ENCODE results near the gene R3HDM2.
"Not testable (repeated sequence)": the region's sequence is repeated elsewhere in the genome, so short reads cannot be mapped to it uniquely, and the experiment has no call there.

The R3HDM2 gene

DNA sequence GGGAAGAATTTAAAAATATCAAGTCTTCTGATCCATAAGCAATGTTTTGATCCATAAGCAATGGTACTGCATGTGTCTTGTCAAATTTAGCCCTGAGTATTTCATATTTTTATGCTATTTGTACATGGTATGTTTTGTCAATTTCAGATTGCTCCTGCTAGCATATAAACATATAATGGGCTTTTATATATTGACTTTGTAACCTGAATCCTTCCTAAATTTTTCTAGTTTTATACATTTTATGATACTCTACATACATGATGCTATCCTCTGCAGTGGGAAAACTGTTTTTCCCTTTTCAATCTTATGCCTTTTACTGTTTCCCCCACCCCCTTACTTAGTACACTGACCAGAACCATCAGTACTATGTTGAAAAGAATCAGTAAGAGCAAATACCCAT is 75.1 kb downstream of the R3HDM2 start:
- Histone ChIP-seq H3K4me3 (no peak overlapping the region), H3K27ac (no peak overlapping the region)

DNA sequence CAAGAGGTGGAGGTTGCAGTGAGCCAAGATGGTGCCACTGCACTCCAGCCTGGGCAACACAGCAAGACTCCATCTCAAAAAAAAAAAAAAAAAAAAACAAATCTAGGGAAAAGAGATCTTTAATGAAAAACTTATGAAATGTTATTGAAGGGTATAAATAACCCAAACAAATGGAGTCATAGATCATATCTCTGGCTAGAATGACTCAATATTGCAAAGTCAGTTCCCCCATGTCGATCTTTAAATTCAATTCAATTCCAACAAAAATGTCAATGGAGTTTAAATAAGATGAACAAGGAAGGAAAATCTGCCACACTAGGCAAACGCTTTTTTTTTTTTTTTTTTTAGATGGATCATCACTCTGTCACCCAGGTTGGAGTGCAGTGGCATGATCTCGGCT is 78.7 kb downstream of the R3HDM2 start:
- H3K27ac ChIP-seq: no peak overlapping the region
- no peak overlapping the region for H3K4me3 ChIP-seq

DNA sequence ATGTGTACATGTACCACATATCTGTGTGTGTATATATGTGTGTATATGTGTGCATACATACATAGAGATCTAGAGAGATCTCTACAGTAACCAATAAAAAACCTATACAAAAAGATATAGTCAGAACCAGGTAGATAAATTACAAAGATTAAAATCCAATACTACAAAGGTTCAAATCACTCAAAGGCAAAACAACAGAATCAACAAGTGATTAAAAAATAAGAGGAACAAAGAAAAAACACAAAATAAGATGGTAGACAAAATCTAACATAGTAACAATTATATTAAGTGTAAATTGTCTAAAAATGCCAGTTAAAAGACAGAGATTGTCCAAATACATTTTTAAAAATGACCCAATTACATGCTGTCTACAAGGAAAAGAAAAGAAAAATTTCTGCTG is 83.6 kb downstream of the R3HDM2 start:
- H3K4me3 ChIP-seq: no peak overlapping the region

DNA sequence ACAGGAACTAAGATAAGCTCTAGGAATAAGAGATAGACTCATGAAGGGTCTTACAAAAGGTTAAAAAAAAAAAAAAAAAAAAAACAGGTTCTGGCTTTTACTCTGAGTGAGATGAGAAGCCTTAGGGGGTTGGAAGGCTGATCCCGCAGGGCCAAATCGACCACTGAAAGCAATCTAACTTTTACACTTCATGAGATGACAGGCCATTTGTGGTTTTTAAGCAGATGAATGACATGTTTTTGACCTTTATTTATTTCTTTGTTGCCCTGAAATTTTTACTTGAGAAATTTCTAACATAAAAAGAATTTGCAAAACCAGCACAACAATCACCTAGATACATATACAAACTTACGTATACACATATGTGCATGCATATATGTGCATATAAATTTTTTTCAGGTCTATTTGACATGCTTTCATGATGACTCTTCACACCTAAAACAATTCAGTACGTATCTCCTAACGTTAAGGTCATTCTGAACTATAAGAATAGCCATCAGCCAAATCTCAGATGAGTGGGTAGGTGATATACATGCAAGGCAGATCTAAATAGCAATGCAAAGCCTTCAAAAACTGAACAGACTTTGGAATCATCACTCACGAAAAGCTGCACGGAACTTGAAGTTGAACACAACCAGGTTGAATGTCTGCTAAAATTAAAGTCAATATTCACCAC is 87.0 kb downstream of the R3HDM2 start:
- H3K27ac ChIP-seq: no peak overlapping the region

More for the DNA sequence above, 83.6 kb downstream of the R3HDM2 start:
- H3K27ac ChIP-seq: no peak overlapping the region

DNA sequence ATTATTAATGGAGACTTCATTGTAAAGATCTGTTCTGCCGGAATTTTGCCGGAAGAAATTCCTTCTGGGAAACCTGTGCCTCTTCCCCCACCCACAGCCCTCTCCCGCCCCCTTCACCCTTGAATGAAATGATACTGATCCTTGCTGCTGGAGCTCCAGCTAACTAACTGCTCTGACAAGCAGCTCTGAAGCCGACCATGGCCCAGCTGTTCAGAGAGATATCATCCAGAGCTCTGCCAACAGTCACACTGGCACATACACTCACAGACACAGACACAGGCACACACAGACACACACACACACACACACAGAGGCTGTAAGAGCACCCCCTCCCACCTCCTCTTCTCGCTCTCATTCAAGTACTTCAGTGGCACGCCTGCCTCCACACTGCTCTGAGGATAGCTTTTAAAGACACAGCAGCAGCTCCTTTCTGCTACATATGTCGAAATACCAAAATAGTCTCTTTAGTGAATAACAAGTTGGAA is 88.6 kb downstream of the R3HDM2 start:
- Histone ChIP-seq H3K4me3 (no peak overlapping the region), H3K27ac (peak overlapping the region in 3 of 21 experiments; percentile 4 to 26 (median 5))

More for the DNA sequence above, 87.0 kb downstream of the R3HDM2 start:
- no peak overlapping the region for H3K4me3 ChIP-seq

DNA sequence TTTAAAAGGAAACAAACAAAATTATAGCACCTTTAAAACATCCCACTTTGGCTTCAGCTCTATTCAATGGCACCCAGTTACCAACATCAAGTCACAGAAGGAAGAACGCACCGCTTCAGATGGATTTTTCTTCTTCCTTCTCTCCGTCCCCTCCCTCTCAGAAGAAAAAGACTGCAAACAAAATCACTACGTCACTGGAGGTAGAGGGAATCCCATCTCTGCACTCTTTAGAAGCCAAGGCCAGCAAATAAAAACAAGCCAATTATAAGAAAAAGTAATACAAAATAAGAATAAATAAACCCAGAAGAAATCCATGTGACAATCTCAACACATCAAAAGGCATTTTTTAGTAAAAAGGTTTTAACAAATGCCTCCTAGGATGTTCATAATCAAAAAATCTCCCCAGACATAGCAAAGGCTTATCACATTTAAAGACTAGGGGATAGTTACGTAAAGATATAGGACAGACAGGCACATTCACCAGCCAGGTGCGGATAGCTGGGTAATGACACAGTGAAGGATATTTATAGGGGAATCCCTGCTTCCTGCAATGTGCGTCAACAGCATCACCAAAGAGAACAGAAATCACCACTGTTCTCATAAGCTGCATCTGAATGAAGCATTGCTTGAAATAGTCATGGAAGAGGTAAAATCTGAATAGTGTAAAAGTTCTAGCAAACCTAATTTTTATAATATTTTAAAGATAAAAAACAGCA is 89.4 kb downstream of the R3HDM2 start:
- Histone ChIP-seq H3K27ac (peak overlapping the region in 1 of 21 experiments; percentile 5), H3K4me3 (no peak overlapping the region)

DNA sequence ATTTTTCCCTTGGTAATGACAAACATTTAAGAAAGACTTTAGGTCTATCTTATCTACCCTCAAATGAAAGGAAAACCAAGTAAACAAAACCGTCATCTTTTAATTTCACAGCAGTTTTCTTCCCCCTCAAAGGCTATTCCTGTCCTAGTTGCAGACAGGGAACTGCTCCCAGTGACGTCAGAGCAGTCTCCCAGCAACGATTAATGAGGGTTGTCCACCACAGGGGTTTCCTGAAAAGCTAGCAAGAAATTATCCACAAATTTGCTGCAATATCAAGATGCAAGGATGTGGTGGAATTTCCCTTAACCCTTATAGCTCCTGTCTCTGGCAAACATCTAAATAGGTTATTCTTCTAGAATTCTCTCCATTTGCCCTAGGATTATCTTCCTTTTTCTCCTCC is 90.7 kb downstream of the R3HDM2 start:
- Histone ChIP-seq H3K4me3 (no peak overlapping the region), H3K27ac (peak overlapping the region in 2 of 21 experiments; percentile 2 to 5)

DNA sequence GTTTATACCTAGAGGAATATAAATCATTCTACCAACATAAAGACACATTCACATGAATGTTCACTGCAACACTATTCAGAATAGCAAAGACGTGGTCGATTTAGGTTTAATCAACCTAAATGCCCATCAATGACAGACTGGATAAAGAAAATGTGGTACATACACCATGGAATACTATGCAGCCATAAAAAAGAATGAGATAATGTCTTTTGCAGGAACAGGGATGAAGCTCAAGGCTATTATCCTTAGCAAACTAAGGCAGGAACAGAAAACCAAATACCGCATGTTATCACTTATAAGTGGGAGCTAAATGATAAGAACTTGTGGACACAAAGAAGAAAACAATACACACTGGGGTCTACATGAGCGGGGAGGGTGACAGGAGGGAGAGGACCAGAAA is 94.5 kb downstream of the R3HDM2 start:
- not testable (repeated sequence) for H3K4me3 ChIP-seq, H3K27ac ChIP-seq

DNA sequence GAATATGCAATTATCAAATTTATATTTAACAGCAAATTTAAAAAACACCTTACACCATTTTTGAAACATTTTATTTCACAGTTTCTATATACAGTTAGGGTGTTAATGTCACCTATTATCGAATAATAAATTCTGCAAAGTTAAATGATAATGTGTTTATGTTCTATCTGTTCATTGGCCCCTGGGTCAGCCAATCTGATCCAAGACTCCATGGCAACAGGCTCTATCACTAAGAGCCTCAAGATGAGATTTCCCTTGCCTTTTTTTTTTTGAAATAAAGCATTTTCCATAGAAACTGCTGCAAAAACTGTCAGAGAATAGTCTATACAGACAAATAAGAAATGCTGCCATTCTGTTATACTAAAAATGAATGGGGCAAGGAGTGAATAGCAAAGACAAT is 96.6 kb downstream of the R3HDM2 start:
- Histone ChIP-seq H3K4me3 (no peak overlapping the region), H3K27ac (no peak overlapping the region)

DNA sequence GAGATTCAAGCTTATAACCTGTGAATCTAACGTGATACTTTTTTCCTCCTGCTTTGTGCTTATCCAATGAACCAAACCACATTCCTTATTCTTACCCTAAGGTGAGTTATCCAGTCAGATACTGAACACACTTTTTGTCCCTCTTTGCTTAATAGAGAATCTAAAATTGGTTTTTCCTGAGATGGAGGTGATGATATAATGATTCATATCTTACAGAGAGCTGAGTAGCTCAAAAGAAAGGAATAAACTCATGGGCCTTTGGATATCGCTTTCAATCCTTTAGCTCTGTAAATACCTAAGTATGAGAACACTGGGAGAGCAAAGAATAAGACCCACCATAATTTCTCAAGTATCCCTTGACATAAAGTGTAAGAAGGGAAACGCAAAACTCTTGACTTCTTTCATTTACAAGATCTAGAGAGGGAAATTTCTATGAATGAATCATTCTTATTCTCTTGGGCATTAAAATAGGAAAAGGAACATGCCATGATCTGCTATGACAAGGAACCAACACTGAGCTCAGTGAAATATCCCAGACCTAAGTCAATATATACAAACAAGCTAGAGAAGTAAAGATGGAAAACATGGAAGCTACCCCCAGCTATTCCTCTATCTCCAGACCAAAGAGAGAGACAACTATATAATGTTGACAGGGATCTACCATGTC is 98.1 kb downstream of the R3HDM2 start:
- no peak overlapping the region for H3K27ac ChIP-seq

DNA sequence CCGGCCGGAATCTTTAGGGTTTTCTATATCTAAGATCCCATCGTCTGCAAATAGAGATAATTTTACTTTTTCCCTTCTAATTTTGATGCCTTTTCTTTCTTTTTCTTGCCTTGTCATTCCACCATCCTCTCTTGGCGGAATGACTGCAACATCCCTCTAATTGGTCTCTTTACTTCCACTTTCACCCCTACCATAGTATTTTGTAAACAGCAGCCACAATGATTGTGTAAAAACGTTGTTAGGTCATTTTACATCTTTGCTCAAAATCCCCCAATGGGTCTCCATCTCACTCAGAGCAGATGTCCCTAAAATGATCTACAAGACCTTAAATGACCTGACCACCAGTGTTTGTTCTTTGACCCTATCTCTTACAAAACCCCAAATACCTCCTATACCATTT is 99.9 kb downstream of the R3HDM2 start:
- H3K27ac ChIP-seq: no peak overlapping the region
- H3K4me3 ChIP-seq: no peak overlapping the region

More for the DNA sequence above, 98.1 kb downstream of the R3HDM2 start:
- H3K4me3 ChIP-seq: no peak overlapping the region

DNA sequence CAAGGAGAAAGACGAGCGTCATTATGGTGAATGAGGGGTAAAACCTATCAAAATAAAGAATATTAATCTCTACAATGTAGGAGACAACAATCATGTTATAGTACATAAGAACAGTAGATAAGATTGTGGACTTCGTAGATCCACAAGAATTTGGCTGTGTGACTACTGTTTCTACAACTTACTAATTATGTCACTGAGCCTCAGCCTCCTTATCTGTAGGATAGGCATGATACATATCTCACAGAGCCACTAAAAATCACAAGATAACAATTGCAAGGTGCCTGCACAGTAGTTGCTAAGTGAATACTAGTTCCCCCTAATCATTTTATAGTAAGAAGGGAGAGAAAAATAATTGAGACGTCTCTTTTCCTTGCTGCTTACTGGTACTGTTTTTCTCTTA is 101.6 kb downstream of the R3HDM2 start:
- H3K4me3 ChIP-seq: no peak overlapping the region
- no peak overlapping the region for H3K27ac ChIP-seq

DNA sequence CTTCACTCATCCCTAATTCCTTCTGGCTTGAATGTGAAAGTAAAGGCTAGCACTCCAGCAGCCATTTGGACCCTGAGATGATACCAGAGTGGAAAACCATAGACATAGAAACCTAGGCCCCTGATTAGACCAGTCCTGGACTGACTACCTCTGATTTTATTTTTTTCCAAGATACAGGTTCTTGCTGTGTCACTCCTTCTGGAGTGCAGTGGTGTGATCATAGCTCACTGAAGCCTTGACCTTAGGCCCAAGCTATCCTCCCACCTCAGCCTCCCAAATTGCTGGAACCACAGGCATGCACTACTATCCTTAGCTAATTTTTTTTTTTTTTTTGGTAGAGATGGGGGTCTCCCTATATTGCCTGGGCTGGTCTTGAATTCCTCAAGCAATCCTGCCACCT is 105.4 kb downstream of the R3HDM2 start:
- Histone ChIP-seq H3K4me3 (no peak overlapping the region), H3K27ac (no peak overlapping the region)

DNA sequence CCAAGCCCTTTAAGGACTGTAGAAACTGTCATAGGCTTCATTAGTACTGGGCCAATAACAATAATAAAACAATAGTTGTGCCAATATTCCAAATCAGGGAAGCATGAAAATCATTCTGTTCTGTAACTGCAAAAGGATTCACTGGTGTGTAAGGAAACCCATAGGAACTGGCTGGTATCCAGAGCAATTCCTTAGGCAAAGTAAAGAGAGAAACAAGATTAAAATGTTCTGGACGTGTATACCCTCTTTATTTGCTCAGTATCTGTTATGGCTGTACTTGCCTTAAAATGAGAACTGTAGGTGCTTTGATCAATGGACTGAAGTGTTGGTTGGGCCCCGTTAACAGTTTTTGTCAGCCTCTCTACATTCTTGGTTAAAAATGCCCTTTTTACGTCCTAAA is 107.4 kb downstream of the R3HDM2 start:
- Histone ChIP-seq H3K4me3 (no peak overlapping the region), H3K27ac (no peak overlapping the region)

DNA sequence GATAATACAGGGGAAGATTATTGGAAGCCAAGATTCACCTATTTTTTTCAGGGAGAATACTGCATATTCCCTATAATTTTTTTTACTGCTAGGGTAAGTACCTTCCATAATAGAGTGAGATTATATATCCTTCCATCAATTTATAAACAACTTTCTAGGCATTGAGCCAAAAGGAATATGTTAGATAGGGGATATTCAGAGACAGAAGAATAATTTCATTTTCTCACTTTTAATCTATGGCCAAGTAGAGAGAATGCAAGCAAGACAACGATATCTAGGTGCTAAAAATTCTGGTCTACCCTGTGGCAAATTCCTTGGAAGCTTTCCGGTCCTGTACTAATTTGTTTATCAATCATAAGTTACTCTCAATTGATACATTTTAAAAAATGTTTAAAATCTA is 110.2 kb downstream of the R3HDM2 start:
- H3K27ac ChIP-seq: no peak overlapping the region
- H3K4me3 ChIP-seq: no peak overlapping the region

DNA sequence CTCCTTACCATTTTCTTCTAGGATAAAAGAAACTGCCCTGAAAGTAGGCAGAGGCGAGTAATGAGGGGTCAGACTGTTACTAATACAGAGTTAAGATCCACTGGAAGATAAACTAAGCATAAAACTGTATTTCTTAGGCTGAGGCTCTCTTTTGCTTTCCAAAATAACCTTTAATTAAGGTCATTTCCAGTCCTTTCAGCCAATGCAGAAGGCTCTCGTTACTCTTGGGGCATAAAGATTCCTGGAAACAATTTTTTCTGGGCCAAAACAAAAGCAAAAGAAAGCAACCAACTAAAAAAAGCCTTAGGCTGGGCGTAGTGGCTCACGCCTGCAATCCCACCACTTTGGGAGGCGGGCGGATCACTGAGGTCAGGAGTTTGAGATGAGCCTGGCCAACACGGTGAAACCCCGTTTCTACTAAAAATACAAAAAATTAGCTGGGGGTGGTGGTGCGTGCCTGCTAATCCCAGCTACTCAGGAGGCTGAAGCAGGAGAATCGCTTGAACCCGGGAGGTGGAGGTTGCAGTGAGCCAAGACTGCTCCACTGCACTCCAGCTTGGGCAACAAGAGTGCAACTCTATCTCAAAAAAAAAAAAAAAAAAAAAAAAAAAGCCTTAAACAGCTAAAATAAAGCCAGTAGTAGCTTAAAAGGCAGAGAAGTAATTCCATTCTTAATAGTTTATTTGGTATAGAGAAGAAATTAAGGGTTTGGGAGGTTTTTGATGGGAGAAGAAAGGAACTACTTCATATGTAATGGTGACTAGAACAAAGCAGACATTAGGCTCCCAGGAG is 111.0 kb downstream of the R3HDM2 start:
- Histone ChIP-seq H3K4me3 (no peak overlapping the region), H3K27ac (peak overlapping the region in 4 of 21 experiments; percentile 30 to 55 (median 39))

DNA sequence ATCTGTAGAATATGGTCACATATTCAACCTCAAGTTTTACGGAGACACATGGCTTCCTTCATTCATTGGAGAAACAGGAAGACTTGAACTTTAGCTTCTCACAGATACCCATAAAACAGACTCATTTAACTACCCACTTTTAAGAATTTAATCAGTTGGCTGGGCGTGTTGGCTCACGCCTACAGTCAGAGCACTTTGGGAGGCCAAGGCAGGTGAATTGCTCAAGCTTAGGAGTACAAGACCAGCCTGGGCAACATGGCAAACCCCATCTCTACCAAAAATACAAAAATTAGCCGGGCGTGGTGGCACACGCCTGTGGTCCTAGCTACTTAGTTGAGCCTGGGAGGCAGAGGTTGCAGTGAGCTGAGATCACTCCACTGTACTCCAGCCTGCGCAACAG is 115.2 kb downstream of the R3HDM2 start:
- Histone ChIP-seq H3K27ac (no peak overlapping the region), H3K4me3 (no peak overlapping the region)

DNA sequence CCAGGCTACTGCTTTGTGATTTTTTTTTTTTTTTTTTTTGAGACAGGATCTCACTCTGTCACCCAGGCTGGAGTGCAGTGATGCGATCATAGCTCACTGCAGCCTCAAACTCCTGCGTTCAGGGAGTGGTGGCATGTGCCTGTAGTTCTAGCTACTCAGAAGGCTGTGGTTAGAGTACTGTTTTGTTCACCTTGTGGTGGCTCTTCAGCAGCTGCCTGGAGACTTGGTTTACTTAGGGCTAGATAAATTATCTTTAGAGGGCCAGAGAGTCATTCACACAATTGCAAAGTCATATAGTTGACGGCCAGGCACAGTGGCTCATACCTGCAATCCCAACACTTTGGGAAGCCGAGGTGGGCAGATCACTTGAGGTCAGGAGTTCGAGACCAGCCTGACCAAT is 118.6 kb downstream of the R3HDM2 start:
- H3K4me3 ChIP-seq: not testable (repeated sequence)

DNA sequence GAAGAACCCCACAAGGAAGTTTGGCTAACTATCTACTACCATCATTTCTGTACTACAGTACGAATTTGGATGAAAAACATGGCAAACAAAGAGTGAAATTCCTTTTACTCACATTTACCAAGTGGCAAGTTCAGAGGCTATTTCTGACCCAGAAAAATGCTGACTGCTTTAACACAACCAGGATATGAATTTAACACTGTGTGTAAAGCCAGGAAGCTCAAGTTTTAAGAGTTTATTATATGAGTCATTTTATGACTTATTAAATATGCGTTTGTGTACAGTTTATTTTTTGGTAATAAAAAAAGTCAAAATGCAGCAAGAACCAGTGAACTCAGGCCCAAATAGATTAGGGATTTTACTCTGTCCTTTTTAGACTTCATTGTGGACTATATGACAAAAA is 121.4 kb downstream of the R3HDM2 start:
- Histone ChIP-seq H3K4me3 (no peak overlapping the region), H3K27ac (peak overlapping the region in 2 of 21 experiments; percentile 17 to 19)

More for the DNA sequence above, 118.6 kb downstream of the R3HDM2 start:
- not testable (repeated sequence) for H3K27ac ChIP-seq
